ENCODE measurements around the gene SPAG9.

Gene SPAG9

DNA sequence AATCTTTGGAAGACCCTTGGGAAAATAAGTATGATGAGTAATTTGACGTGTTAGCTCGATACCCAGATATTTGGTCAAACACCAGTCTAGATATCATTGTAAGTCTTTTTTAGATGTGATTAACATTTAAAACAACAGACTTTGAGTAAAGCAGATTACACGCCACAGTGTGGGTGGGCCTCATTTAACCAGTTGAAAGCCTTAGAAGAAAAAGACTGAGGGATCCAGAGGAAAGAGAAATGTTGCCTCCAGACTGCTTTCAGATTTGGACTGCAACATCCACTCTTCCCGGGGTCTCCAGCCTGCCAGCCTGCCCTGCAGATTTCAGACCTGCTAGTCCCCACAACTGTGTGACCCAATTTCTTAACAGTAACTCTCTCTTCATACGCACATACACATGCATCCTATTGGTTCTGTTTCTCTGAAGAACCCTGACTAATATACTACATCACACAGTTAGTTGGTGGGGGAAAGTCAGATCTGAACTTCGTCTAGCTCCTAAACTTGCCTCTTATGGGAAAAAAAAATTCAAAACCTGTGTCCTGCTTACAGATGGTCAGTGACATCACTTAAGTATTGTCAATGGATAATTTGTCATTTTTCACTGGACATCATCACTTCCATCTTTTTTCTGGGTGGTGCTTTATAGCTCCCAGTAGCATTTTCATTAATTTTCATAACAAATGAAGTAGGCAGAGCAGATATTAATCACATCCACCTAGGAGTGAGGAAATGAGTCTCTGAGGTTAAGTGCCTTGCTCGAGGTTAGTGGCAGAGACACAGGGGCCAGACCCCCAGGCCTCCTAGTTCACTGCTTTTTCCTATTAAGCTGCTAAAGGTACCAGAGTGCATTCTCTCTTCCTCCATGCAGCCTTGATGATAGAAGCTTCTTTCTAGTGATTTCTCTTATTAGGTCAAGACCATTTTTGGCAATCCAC, 146.8 kb downstream of the SPAG9 start:
- no peak overlapping the region for H3K9ac ChIP-seq (ENCODE audit: low read depth, low read length)
- H3K4me1 ChIP-seq (ENCODE audit: insufficient read depth, low read length): no peaks in the 10 kb centered on the region
- peaks cover 75% of the 10 kb centered on the region for H3K36me3 ChIP-seq (ENCODE audit: insufficient read depth, low read depth, low read length)
- no peak overlapping the region for H3K4me3 ChIP-seq (ENCODE audit: low read length)
- H3K9me3 ChIP-seq (ENCODE audit: insufficient read depth, low read depth, low read length): no peaks in the 10 kb centered on the region
- no peak overlapping the region for H3K27ac ChIP-seq (ENCODE audit: low read length)
- H3K27me3 ChIP-seq (ENCODE audit: insufficient read depth, low read length): no peaks in the 10 kb centered on the region

DNA sequence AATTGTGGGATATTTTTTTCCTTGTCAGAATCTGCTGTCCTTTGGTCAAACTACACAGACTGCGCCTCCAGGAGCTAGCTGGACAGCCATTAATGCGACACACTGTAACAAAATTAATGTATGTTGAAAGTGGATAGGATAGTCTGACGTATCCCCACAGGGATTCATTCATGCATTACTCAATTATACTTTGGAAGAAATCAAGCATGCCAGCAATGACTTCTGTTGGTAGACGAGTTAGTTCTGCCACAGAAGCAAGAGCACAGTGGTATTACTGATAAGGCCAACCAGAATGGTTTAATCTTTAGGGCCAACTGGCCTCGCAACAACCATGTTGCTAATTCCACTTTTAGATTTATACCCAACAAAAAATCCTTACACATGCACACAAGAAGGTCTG, 148.1 kb downstream of the SPAG9 start:
- Histone ChIP-seq H3K27ac (ENCODE audit: low read length) (no peak overlapping the region), H3K9ac (ENCODE audit: low read depth, low read length) (no peak overlapping the region), H3K9me3 (ENCODE audit: insufficient read depth, low read depth, low read length) (no peaks in the 10 kb centered on the region), H3K4me1 (ENCODE audit: insufficient read depth, low read length) (no peaks in the 10 kb centered on the region), H3K27me3 (ENCODE audit: insufficient read depth, low read length) (no peaks in the 10 kb centered on the region), H3K4me3 (ENCODE audit: low read length) (no peak overlapping the region), H3K36me3 (ENCODE audit: insufficient read depth, low read depth, low read length) (peaks cover 62% of the 10 kb centered on the region)

DNA sequence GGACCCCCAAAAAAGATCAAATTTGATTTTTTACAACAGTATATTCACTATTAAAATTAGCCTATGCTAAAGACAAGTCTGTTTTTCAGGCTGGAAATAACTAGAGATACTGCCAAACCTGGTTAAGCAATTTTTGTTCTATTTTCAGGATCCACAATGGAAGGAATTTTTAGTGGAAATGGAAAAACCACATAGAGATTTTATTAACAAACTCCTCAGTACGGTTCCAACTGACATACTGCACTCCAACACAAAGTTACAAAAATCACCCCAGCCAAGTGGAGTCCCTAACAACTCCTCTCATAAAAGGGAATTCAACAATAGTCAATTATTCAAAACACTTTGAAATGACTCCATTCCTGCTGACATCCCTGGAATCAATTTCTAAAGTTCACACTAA, 152.9 kb downstream of the SPAG9 start:
- no peak overlapping the region for H3K9ac ChIP-seq (ENCODE audit: low read depth, low read length)
- H3K27me3 ChIP-seq (ENCODE audit: insufficient read depth, low read length): no peaks in the 10 kb centered on the region
- no peaks in the 10 kb centered on the region for H3K4me1 ChIP-seq (ENCODE audit: insufficient read depth, low read length)
- H3K4me3 ChIP-seq (ENCODE audit: low read length): no peak overlapping the region
- H3K27ac ChIP-seq (ENCODE audit: low read length): no peak overlapping the region
- H3K9me3 ChIP-seq (ENCODE audit: insufficient read depth, low read depth, low read length): no peaks in the 10 kb centered on the region
- H3K36me3 ChIP-seq (ENCODE audit: insufficient read depth, low read depth, low read length): peaks cover 45% of the 10 kb centered on the region

GRCh38 chr17:50966163-50966666, 154.5 kb downstream of the SPAG9 start:
- Histone ChIP-seq H3K9me3 (ENCODE audit: insufficient read depth, low read depth, low read length) (no peaks in the 10 kb centered on the region), H3K4me1 (ENCODE audit: insufficient read depth, low read length) (no peaks in the 10 kb centered on the region), H3K27ac (ENCODE audit: low read length) (no peak overlapping the region), H3K36me3 (ENCODE audit: insufficient read depth, low read depth, low read length) (peaks cover 45% of the 10 kb centered on the region), H3K27me3 (ENCODE audit: insufficient read depth, low read length) (no peaks in the 10 kb centered on the region), H3K4me3 (ENCODE audit: low read length) (no peak overlapping the region), H3K9ac (ENCODE audit: low read depth, low read length) (no peak overlapping the region)

- no peaks in the 10 kb centered on the region for H3K27me3 ChIP-seq (ENCODE audit: insufficient read depth, low read length)
- H3K27ac ChIP-seq (ENCODE audit: low read length): no peak overlapping the region
- H3K36me3 ChIP-seq (ENCODE audit: insufficient read depth, low read depth, low read length): peaks cover 27% of the 10 kb centered on the region
- no peak overlapping the region for H3K9ac ChIP-seq (ENCODE audit: low read depth, low read length)
- H3K4me1 ChIP-seq (ENCODE audit: insufficient read depth, low read length): no peaks in the 10 kb centered on the region
- no peak overlapping the region for H3K4me3 ChIP-seq (ENCODE audit: low read length)
- no peaks in the 10 kb centered on the region for H3K9me3 ChIP-seq (ENCODE audit: insufficient read depth, low read depth, low read length)
Measured at GRCh38 chr17:50963139-50963538, 157.5 kb downstream of the SPAG9 start.

GRCh38 chr17:50961282-50962220, 159.1 kb downstream of the SPAG9 start:
- Histone ChIP-seq H3K9me3 (ENCODE audit: insufficient read depth, low read depth, low read length) (no peaks in the 10 kb centered on the region), H3K27me3 (ENCODE audit: insufficient read depth, low read length) (no peaks in the 10 kb centered on the region), H3K4me3 (ENCODE audit: low read length) (no peak overlapping the region), H3K4me1 (ENCODE audit: insufficient read depth, low read length) (no peaks in the 10 kb centered on the region), H3K27ac (ENCODE audit: low read length) (no peak overlapping the region), H3K36me3 (ENCODE audit: insufficient read depth, low read depth, low read length) (peaks cover 18% of the 10 kb centered on the region), H3K9ac (ENCODE audit: low read depth, low read length) (no peak overlapping the region)

- Histone ChIP-seq H3K4me3 (ENCODE audit: low read length) (no peak overlapping the region), H3K4me1 (ENCODE audit: insufficient read depth, low read length) (peaks cover 7% of the 10 kb centered on the region), H3K9ac (ENCODE audit: low read depth, low read length) (no peak overlapping the region), H3K27me3 (ENCODE audit: insufficient read depth, low read length) (no peaks in the 10 kb centered on the region), H3K36me3 (ENCODE audit: insufficient read depth, low read depth, low read length) (no peaks in the 10 kb centered on the region; the same call in 1 of the 2 replicates), H3K27ac (ENCODE audit: low read length) (no peak overlapping the region), H3K9me3 (ENCODE audit: insufficient read depth, low read depth, low read length) (no peaks in the 10 kb centered on the region)
Measured at GRCh38 chr17:50959341-50959740, 161.3 kb downstream of the SPAG9 start.

DNA sequence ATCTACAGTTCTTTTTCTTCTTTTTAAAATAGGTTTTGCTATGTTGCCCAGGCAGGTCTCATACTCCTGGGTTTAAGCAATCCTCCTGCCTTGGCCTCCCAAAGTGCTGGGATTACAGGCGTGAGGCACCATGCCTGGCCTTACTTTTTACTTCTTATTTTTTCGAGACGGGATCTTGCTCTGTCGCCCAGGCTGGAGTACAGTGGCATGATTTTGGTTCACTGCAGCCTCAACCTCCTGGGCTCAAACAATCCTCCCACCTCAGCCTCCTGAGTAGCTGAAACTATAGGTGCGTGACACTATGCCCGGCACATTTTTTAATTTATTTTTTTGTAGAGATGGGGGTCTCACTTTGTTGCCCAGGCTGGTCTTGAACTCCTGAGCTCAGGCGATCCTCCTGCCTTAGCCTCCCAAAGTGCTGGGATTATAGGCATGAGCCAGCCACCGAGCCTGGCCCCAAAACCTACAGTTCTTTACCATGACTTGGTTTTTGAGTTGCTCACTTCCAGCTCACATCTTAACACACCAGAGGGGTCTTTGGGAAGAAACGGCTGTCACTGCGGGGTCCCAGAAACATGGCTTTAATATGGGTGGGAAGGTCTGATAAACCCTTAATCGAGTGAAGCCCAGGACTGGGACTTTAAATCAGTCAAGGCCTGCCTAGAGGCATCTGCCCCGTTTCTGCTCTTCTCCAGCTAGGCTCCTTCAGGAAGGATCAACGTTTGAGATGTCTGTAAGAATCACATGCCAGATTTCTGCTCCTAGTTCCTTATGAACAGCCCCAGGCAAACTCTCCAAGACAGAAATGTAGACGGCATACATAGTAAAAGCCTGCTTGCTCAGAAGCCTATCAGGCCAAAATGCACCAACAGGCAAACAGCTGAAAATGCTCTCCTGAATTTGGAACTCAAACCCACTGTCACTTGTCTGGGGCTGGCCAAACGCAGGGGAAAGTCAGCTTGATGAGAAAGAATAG, 162.8 kb downstream of the SPAG9 start:
- peaks cover 14% of the 10 kb centered on the region for H3K4me1 ChIP-seq (ENCODE audit: insufficient read depth, low read length)
- H3K9me3 ChIP-seq (ENCODE audit: insufficient read depth, low read depth, low read length): no peaks in the 10 kb centered on the region
- H3K4me3 ChIP-seq (ENCODE audit: low read length): no peak overlapping the region
- no peak overlapping the region for H3K9ac ChIP-seq (ENCODE audit: low read depth, low read length)
- no peak overlapping the region for H3K27ac ChIP-seq (ENCODE audit: low read length)
- no peaks in the 10 kb centered on the region for H3K27me3 ChIP-seq (ENCODE audit: insufficient read depth, low read length)
- H3K36me3 ChIP-seq (ENCODE audit: insufficient read depth, low read depth, low read length): no peaks in the 10 kb centered on the region; the same call in 1 of the 2 replicates

DNA sequence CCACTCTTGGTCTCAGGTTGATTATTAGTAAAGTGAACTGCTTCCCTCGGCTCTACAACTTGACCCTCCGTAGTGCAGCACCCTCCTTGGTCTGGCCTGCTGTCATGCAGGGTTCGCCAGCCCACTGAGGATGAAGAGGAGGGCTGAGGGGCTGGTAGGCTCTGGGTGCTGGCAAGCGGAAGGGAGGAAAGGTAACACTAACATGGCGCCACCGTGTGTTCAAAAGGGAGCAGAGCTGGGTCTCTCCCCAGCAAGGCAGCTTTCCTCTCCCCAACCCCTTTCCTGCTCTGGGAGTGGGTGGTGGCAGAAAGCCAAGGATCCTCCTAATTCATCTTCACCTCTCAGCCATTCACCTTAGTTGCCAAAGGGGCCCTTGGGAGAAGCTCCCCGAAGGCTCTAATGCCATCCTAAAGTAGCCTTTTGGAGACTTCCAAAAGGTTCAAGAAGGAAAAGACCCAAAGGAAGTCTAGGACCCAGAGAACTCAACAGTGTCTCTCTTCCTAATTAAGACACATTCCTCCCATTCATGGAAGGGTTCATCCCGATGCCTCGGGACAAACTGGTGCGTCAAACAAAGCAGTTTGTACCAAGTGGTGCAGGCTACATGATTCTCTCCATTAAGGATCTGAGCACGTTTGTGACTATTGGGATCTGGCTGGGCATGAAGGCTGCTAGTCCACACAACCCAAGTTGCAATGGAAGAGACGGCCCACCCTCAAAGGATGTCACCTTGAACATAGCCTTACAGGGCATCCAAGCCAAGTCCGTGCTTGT, 163.7 kb downstream of the SPAG9 start:
- Histone ChIP-seq H3K27ac (ENCODE audit: low read length) (no peak overlapping the region), H3K4me1 (ENCODE audit: insufficient read depth, low read length) (peaks cover 14% of the 10 kb centered on the region), H3K4me3 (ENCODE audit: low read length) (no peak overlapping the region), H3K36me3 (ENCODE audit: insufficient read depth, low read depth, low read length) (no peaks in the 10 kb centered on the region; the same call in 1 of the 2 replicates), H3K9ac (ENCODE audit: low read depth, low read length) (no peak overlapping the region), H3K9me3 (ENCODE audit: insufficient read depth, low read depth, low read length) (no peaks in the 10 kb centered on the region), H3K27me3 (ENCODE audit: insufficient read depth, low read length) (no peaks in the 10 kb centered on the region)

DNA sequence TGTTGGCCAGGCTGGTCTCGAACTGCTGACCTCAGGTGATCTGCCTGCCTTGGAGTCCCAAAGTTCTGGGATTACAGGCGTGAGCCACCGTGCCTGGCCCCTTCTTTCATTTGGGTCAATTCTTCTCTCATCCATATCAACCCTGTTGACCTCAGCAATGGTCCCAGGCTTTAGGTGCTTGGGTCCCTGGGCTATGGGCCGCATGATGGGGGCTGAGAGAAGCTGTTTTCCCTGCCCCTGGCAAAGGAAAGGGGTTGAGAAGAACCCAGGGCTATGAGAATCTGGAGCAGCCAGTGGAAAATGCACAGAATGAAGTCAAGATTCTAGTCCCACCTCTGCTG, 164.3 kb downstream of the SPAG9 start:
- Histone ChIP-seq H3K9me3 (ENCODE audit: insufficient read depth, low read depth, low read length) (no peaks in the 10 kb centered on the region), H3K36me3 (ENCODE audit: insufficient read depth, low read depth, low read length) (no peaks in the 10 kb centered on the region; the same call in 1 of the 2 replicates), H3K27me3 (ENCODE audit: insufficient read depth, low read length) (no peaks in the 10 kb centered on the region), H3K9ac (ENCODE audit: low read depth, low read length) (no peak overlapping the region), H3K4me3 (ENCODE audit: low read length) (no peak overlapping the region), H3K27ac (ENCODE audit: low read length) (no peak overlapping the region), H3K4me1 (ENCODE audit: insufficient read depth, low read length) (peaks cover 14% of the 10 kb centered on the region)

Measured in iPS-20b (cell line).